Measurements from ENCODE around the gene SCGB1D4.
A peak's percentile ranks its signal among the peaks of the same experiment; 100 is the strongest.
"Not testable (repeated sequence)": the region's sequence is repeated elsewhere in the genome, so short reads cannot be mapped to it uniquely, and the experiment has no call there.

SCGB1D4 gene, protein sequence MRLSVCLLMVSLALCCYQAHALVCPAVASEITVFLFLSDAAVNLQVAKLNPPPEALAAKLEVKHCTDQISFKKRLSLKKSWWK

GRCh38 chr11:62298975-62299374 is at the start of gene SCGB1D4:
SCGB1D4 (minus strand) TSS chr11:62299075; CDS start chr11:62299010, 65 bp downstream.
- no peak for DNase-seq (ENCODE audit: low read depth in 2 of 2)
- no peak for TF ChIP-seq CTCF (IDR thresholded peaks at IDR 0.05; ENCODE audit: low read depth, low read length)
- no peak within 1 kb of the TSS for H3K4me3 ChIP-seq (replicated peaks in 1 of 2; ENCODE audit: low read depth in 2 of 2, low read length in 2 of 2)

- no peak for DNase-seq (ENCODE audit: low read depth in 2 of 2)
- TF ChIP-seq CTCF (IDR thresholded peaks at IDR 0.05; ENCODE audit: low read depth, low read length) = no peak
- H3K4me3 ChIP-seq (replicated peaks in 1 of 2; ENCODE audit: low read depth in 2 of 2, low read length in 2 of 2) = no peak overlapping the region
Observed at GRCh38 chr11:62345861-62346260, 47.0 kb upstream of the SCGB1D4 start.

GRCh38 chr11:62344210-62344609 is 45.3 kb upstream of the SCGB1D4 start:
- no peak for DNase-seq (ENCODE audit: low read depth in 2 of 2)
- H3K4me3 ChIP-seq (replicated peaks in 1 of 2; ENCODE audit: low read depth in 2 of 2, low read length in 2 of 2) = no peak overlapping the region
- no peak for TF ChIP-seq CTCF (IDR thresholded peaks at IDR 0.05; ENCODE audit: low read depth, low read length)

DNA sequence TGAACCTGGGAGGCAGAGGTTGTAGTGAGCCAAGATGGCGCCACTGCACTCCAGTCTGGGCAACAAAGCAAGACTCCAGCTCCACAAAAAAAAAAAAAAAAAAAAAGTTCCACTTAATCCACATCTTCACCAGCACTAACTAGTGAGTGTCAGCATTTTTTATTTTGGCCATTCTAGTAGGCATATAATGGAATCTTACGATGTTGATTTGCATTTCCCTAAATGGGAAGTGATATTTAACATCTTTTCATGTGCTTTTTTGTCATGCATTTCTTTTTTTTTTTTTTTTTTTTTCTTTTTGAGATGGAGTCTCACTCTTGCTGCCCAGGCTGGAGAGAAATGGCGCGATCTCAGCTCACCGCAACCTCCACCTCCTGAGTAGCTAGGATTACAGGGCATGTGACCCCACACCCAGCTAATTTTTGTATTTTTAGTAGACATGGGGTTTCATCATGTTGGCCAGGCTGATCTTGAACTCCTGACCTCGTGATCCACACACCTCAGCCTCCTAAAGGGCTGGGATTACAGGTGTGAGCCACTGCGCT is 44.8 kb upstream of the SCGB1D4 start:
- H3K4me3 ChIP-seq (replicated peaks in 1 of 2; ENCODE audit: low read depth in 2 of 2, low read length in 2 of 2); DNase-seq (ENCODE audit: low read depth in 2 of 2): not testable (repeated sequence)

- no peak overlapping the region for H3K4me3 ChIP-seq (replicated peaks in 1 of 2; ENCODE audit: low read depth in 2 of 2, low read length in 2 of 2)
- TF ChIP-seq CTCF (IDR thresholded peaks at IDR 0.05; ENCODE audit: low read depth, low read length) = no peak
- DNase-seq (ENCODE audit: low read depth in 2 of 2) = no peak
Observed at GRCh38 chr11:62341588-62341987, 42.7 kb upstream of the SCGB1D4 start.

GRCh38 chr11:62340269-62340901 is 41.5 kb upstream of the SCGB1D4 start:
- H3K4me3 ChIP-seq (replicated peaks in 1 of 2; ENCODE audit: low read depth in 2 of 2, low read length in 2 of 2) = no peak overlapping the region
- peak; percentile 81 for TF ChIP-seq CTCF (IDR thresholded peaks at IDR 0.05; ENCODE audit: low read depth, low read length)
- DNase-seq (ENCODE audit: low read depth in 2 of 2) = peak; percentile 62 to 68

GRCh38 chr11:62338218-62338617 is 39.3 kb upstream of the SCGB1D4 start:
- H3K4me3 ChIP-seq (replicated peaks in 1 of 2; ENCODE audit: low read depth in 2 of 2, low read length in 2 of 2) = peak overlapping the region in 1 of 2 donors; percentile 53
- no peak for DNase-seq (ENCODE audit: low read depth in 2 of 2)
- no peak for TF ChIP-seq CTCF (IDR thresholded peaks at IDR 0.05; ENCODE audit: low read depth, low read length)

Measured in cardiac fibroblast (primary cell).